ENCODE measurements around the gene TBC1D13. TPM values are rescaled to one million over a fixed set of nuclear protein-coding genes. Genes with fewer than 3 reads are reported as not detected.

The TBC1D13 gene
- total and polyA plus RNA-seq, 10 of the 15 experiments (the other 5 are each of a cell fraction or from before 2014, with no cell fraction given), result 3.0 to 23.1 (median 16.5) TPM

DNA sequence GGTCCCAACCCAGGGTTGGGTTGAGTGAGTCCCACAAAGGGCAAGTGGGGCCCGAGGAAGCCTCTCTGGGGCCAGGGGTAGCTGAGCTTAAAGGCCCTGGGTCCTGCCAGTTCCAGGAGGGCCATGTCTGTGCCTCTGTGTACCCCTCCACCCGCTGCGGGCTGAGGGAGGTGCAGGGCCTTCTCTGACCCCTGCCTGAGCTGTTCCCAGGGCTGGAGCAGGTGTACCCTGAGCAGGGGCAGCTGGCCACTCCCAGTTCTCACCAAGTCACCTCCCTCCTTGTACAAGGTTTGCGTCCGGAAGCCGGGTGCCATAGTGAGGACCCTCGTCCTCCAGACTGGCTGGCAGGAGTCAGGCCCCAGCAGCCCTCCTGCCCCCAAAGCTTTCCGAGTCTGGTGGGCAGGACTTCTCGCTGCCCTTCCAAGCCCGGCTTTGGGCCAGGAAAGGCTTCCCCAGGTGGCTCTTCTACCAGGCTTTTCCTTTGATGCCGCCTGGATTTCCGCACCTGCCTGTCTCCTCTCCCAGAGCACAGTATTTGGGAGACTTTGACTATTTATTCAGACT, 22.1 kb downstream of the TBC1D13 start (continued):
- TF ChIP-seq NRF1 (conservative IDR thresholded peaks at IDR 0.05; ENCODE audit: low read depth, low read length), result no peak
- TF ChIP-seq HCFC1 (IDR thresholded peaks at IDR 0.05; ENCODE audit: low read length), result no peak
- TF ChIP-seq NFXL1 (IDR thresholded peaks at IDR 0.05; ENCODE audit: borderline replicate concordance), result no peak
- TF ChIP-seq TCF3 (IDR thresholded peaks at IDR 0.05; ENCODE audit: borderline replicate concordance, insufficient read depth, low read depth, low read length), result no peak
- no peak for TF ChIP-seq STAT1 (conservative IDR thresholded peaks at IDR 0.05)

DNA sequence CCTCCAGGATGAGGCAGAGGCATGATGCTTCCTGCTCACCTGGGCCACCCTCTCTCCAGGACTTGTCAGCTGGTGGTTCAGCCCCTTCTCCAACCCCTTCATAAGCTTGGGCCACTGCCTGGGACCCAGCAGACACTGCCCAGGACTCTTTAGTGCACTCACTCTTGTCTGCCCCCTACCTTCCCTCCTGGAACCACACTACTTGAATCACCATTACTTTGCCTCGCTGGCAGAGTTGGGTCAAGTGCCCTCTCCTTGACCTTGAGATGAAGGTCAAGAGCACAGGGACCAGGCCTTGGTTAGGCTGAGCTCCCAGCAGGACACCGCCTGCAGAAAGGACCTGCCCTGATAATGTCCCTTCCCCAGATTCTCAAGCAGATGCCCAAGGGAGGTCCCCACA, 22.8 kb downstream of the TBC1D13 start:
- FAIRE-seq (no peak), ATAC-seq (no peak), DNase-seq (ENCODE audit: low read depth, low spot score) (no peak)
- no peak overlapping the region for H3K9ac ChIP-seq (ENCODE audit: control insufficient read depth, insufficient read depth, low read length)
- H3K4me2 ChIP-seq (ENCODE audit: control insufficient read depth, insufficient read depth), result no peak overlapping the region
- BruUV-seq (replicated peaks), result TSS peak; percentile 59
- 97% methylated on average over 2 of the region's 2 CpGs for WGBS (ENCODE audit: insufficient coverage, insufficient replicate concordance, low lambda C conversion rate, missing lambda C conversion rate)
- ChIA-PET POLR2A (no interaction called here), RAD21 (ENCODE audit: unreplicated experiment) (interaction anchor here (0.6 kb wide), 2 partner anchors 9 to 523 kb away, joined by 3 read pairs; partner anchors contain the start of gene ENDOG), SMC1A (ENCODE audit: uncharacterized antibody, unreplicated experiment) (no interaction called here), CTCF (interaction anchor here (0.6 to 1.0 kb wide), 3 partner anchors 8 to 346 kb away, joined by 3 to 5 read pairs (median 3); partner anchors contain the start of genes ENDOG and PKN3)
- no peaks in the 10 kb centered on the region for H3K9me3 ChIP-seq (replicated peaks; ENCODE audit: control insufficient read depth, insufficient read depth, low read length)
- no peaks in the 10 kb centered on the region for H3K79me2 ChIP-seq (ENCODE audit: control insufficient read depth, insufficient read depth, low read length)
- TF ChIP-seq, protein P1, sequence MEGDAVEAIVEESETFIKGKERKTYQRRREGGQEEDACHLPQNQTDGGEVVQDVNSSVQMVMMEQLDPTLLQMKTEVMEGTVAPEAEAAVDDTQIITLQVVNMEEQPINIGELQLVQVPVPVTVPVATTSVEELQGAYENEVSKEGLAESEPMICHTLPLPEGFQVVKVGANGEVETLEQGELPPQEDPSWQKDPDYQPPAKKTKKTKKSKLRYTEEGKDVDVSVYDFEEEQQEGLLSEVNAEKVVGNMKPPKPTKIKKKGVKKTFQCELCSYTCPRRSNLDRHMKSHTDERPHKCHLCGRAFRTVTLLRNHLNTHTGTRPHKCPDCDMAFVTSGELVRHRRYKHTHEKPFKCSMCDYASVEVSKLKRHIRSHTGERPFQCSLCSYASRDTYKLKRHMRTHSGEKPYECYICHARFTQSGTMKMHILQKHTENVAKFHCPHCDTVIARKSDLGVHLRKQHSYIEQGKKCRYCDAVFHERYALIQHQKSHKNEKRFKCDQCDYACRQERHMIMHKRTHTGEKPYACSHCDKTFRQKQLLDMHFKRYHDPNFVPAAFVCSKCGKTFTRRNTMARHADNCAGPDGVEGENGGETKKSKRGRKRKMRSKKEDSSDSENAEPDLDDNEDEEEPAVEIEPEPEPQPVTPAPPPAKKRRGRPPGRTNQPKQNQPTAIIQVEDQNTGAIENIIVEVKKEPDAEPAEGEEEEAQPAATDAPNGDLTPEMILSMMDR (IDR thresholded peaks at IDR 0.05 in 2 of 3, conservative IDR thresholded peaks at IDR 0.05 in 1 of 3; ENCODE audit: control insufficient read depth in 2 of 3, extremely low read depth in 1 of 3, insufficient read depth in 1 of 3, low read depth in 3 of 3, low read length in 3 of 3), result 0 out of 6 replicates have a peak, but pooled peaks of 1 of the 3 experiments have one; percentile 6
- TF ChIP-seq RELA (IDR thresholded peaks at IDR 0.05; ENCODE audit: borderline replicate concordance, partially characterized antibody) (no peak), SPI1 (IDR thresholded peaks at IDR 0.05; ENCODE audit: borderline replicate concordance, insufficient read depth, low read depth, low read length) (no peak), PML (IDR thresholded peaks at IDR 0.05; ENCODE audit: low read length) (no peak), BHLHE40 (IDR thresholded peaks at IDR 0.05; ENCODE audit: borderline replicate concordance in 1 of 2, low read depth in 2 of 2, low read length in 1 of 2) (no peak)
- TF ChIP-seq, protein P2, sequence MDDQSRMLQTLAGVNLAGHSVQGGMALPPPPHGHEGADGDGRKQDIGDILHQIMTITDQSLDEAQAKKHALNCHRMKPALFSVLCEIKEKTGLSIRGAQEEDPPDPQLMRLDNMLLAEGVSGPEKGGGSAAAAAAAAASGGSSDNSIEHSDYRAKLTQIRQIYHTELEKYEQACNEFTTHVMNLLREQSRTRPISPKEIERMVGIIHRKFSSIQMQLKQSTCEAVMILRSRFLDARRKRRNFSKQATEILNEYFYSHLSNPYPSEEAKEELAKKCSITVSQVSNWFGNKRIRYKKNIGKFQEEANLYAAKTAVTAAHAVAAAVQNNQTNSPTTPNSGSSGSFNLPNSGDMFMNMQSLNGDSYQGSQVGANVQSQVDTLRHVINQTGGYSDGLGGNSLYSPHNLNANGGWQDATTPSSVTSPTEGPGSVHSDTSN (IDR thresholded peaks at IDR 0.05; ENCODE audit: insufficient replicate concordance, low read depth, low read length), result no peak
- peaks cover 10 to 16% of the 10 kb centered on the region in 2 experiments; a peak in 3 of 4 replicates for H3K36me3 ChIP-seq (ENCODE audit: control insufficient read depth in 2 of 2, insufficient read depth in 2 of 2, low read length in 1 of 2)
- H3K27ac ChIP-seq (ENCODE audit: control insufficient read depth, insufficient read depth), result no peak overlapping the region
- no peaks in the 10 kb centered on the region for H4K20me1 ChIP-seq (ENCODE audit: control insufficient read depth, insufficient read depth)
- no peaks in the 10 kb centered on the region for H3K27me3 ChIP-seq (replicated peaks in 1 of 2; ENCODE audit: control insufficient read depth in 2 of 2, insufficient read depth in 2 of 2, low read length in 1 of 2)
- in situ Hi-C loops (cut with MboI) (no loop called here), intact Hi-C loops (cut with micrococcal nuclease; ENCODE audit: unreplicated experiment) (loop anchor here (10.0 kb wide), 1 partner anchor 165 kb away; no protein-coding TSS in a partner anchor)
- no peak overlapping the region for H3K4me3 ChIP-seq
- H2AFZ ChIP-seq (ENCODE audit: control insufficient read depth, low read depth, low read length), result no peak overlapping the region
- no peaks in the 10 kb centered on the region for H3K4me1 ChIP-seq (ENCODE audit: control insufficient read depth, insufficient read depth, low read length)
